Raji (cell line): ENCODE data around the gene VSTM4.

ENCODE experiments used
- POLR2A ChIP-seq: IDR thresholded peaks from 2 replicates; pipeline ENCODE4 v1.6.1; 2011; ENCODE audit warnings: low read depth, low read length, control low read depth; ENCODE audit not compliant: insufficient read depth

Gene VSTM4

DNA sequence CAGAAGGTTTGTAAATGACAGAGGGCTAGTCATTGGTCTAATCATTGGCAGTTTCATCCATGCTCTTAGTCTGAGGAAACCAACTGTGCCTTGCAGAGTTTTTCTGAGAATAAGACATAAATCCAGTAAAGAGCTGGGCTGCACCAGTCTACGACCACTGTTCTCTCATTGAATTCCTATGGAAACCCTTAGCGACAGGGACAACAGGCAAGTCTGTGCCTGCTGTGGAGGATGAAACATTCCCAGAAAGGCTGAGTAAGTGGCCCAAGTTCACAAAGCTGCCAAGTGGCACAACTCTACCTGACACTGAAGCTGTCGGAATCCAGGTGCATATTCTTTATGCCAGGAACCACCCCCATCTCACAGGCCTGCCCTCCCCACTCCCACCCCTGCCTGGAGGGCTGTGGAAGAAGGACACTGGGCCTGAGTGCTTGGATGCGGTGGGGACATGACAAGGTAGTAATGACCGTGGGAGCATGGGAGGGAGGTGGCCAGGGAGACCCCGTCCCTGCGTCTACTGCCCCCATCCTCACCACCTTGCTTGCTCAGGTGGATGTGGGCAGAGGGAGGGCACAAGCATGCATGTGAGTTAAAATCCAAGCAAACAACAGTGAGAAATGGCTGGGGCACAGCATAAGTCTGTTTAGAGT, 58.0 kb downstream of the VSTM4 start:
- TF ChIP-seq POLR2A = no peak

DNA sequence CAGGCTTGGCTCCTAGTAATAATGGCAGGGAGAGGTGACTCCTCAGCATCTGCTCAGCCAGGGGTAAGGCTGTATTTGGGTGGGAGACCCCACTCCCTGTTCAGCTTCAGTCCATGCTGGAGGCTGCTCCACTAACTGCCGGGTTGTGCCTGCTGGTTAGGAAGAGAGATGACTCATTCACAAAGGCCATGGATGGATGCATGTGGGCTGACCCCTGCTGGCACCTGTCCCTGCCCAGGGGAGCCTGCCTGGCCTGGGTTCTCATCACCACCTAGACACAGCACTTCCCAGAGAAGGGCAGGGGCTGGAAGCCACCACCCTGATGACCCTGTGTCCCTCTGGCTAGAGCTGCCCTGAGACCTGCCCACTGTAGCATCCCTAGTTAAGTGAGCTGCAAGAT, 59.0 kb downstream of the VSTM4 start:
- TF ChIP-seq POLR2A = no peak

GRCh38 chr10:49055221-49055849, 60.0 kb downstream of the VSTM4 start:
- no peak for TF ChIP-seq POLR2A

- no peak for TF ChIP-seq POLR2A
Observed at GRCh38 chr10:49054753-49055152, 60.6 kb downstream of the VSTM4 start.

- no peak for TF ChIP-seq POLR2A
Observed at GRCh38 chr10:49053998-49054692, 61.2 kb downstream of the VSTM4 start.

DNA sequence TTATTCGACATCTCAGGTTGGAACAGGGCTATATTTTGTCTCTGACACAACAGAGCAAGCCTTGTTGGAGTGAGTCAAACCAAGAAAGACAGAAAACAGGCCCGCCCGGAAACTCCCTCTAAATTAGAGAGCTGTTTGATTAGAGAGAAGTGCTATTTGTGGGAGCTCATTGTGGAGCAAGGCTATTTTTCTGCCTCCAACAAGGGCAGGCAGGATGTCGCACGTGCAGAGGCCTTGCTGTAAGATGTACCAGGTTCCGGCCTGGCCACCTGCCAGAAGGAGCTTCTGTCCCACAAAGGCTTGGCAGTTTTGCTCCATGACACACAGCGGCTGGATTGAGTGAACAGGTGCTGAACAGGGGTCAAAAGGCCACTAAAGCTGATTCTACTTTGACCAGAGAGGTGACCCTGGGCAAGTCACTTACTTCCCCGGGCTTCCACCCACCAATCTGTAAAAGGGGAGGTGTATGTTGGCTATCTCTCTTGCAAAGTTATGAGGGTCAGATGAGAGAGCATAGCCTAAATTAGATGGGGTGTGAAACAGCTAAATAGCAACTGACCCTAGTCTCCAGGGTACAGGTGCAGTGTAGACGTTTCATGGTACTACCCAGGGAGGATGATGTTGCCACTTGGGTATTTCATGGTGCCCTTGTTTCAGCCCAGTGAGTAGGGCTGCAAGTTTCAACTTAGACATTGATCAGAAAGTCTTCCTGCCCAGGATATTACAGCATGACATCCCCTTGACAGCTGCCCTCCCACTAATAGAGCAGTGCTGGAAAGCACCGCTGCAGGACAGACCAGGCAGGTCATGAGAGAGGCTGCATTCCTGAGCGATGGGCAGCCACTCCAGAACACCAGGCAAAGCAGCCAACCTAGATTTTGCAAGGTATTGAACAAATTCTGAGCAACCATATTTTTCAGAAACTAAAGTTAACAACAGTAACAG, 62.0 kb downstream of the VSTM4 start:
- no peak for TF ChIP-seq POLR2A

GRCh38 chr10:49052069-49052468, 63.3 kb downstream of the VSTM4 start:
- no peak for TF ChIP-seq POLR2A

- no peak for TF ChIP-seq POLR2A
Observed at GRCh38 chr10:49050906-49051305, 64.4 kb downstream of the VSTM4 start.

DNA sequence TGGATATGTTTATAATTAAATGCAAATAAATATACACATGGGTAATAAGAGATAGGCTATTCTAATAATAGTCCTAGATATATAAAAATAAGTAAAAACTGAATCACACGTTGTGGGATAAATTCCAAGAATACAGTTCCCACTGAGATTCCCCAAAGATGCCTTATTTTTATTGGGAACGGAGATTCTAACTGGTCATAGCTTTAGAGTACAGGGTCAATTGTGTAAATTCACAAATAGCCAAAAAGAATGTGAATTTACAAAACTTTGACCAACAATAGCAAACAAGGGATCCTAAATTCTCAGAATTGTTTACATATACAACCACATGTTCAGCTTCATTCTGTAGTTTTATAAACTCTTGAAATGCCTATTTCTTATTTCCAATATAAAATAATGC, 65.0 kb downstream of the VSTM4 start:
- no peak for TF ChIP-seq POLR2A

- no peak for TF ChIP-seq POLR2A
Observed at GRCh38 chr10:49049660-49050059, 65.7 kb downstream of the VSTM4 start.

DNA sequence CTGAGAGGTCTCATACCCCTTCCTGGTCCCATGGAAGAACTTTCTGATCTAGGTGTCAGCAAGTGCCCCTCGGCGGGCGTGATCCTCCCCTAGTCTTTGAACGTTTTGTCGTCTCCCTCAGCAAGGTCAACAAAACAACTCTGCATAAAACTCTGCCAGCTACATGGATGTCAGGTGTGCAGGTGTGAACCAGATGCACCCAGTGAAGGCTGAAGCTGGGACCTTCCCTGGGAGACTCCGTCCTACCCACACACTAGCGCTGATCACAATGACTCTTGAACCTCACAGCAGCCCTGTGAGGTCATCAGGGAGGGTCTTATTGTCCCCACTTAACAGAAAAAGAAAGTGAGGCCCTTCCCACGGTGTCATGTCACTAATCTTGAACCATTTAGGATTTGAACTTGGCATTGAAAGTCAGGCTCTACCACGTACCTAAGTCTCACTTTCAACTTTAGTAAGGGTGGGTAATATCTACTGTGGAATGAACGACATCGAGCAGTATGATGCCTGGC, 68.1 kb downstream of the VSTM4 start:
- TF ChIP-seq POLR2A = no peak

DNA sequence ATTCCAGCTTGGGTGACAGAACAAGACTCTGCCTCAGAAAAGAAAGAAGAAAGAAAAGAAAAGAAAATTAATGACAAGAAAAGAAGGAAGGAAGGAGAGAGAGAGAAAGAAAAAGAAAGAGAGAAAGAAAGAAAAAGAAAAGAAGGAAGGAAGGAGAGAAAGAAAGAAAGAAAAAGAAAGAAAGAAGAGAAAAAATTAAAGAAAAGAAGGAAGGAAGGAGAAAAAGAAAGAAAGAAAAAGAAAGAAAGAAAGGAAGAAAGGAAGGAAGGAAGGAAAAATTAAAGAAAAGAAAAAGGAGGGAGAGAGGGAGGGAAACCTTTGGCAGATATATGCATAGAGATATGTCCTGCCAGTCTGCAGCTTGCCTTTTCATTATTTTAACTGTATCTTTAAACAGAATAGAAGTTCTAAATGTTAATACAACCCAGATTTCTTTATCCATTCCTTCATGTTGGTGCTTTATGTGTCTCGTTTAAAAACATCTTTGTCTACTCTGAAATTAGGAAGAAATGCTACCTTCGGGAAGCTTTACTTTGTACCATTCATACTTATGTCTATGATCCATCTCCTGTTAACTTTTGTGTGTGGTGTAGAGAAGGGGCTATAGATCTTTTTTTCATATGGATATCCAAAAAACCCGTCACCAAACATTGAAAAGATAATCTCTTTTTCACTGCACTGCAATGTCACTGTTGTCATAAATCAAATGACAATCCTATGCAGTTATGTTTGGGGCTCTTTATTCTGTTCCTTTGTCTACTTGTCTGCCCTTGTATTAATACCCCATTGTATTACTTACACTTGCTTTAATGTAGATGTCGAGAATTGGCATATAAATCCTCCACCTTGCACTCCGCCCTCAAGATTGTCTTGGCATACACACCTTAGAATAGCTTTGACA, 70.8 kb downstream of the VSTM4 start:
- TF ChIP-seq POLR2A = no peak

- no peak for TF ChIP-seq POLR2A
Observed at GRCh38 chr10:49040601-49041000, 74.7 kb downstream of the VSTM4 start.

DNA sequence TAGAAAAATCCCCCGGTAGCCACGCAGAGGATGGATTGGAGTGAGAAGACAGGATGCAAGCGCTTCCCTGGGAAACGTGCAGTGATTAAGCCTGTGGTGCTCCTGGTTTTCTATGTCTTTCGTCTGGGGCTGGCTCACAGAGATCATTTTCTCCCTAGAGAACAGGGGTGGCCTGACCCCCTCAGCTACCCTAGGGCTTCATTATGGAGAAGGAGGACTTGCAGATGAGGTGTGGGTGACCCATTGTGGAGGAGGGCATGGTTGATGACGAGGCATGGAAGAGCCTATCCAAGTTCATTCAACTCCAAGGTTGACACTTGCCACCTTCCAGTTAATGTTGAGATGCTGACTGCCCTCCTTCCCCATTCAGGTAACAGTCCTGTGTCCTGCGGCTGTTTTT, 75.9 kb downstream of the VSTM4 start:
- TF ChIP-seq POLR2A = no peak
